ENCODE data around the gene DNAJC7.

The DNAJC7 gene

DNA sequence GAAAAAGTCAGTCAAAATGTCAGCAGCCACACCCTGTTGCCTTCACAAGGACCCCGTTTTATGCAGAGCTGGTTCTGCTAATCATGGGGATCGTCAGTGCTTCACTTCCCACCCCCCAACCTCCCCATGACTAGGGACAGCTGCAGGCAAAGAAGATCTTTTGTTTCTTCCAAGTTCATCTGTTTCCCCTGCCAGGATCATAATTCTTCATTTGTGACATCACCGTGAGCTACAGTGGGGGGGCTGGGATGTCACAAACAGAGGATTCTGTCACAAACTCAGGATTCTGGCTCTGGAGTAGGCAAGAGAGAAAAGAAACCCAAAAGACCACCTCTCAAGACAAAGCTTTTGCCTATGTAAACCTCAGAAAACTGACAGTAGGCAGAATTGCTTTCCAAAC lies 24.7 kb downstream of the DNAJC7 start:
- in situ Hi-C loops (cut with MboI; ENCODE audit: low pct_unique_long_range_greater_than_20kb, low sequenced_read_pairs, unreplicated experiment), result no loop called here
- TF ChIP-seq CTCF (IDR thresholded peaks at IDR 0.05; ENCODE audit: extremely low read depth, insufficient read depth, missing control alignments), result no peak
- DNase-seq (ENCODE audit: low spot score), result no peak

- no peak for DNase-seq (ENCODE audit: low spot score)
- in situ Hi-C loops (cut with MboI; ENCODE audit: low pct_unique_long_range_greater_than_20kb, low sequenced_read_pairs, unreplicated experiment), result no loop called here
- TF ChIP-seq CTCF (IDR thresholded peaks at IDR 0.05; ENCODE audit: extremely low read depth, insufficient read depth, missing control alignments), result no peak
These were observed 27.4 kb downstream of the DNAJC7 start for GRCh38 chr17:41989702-41990419.

GRCh38 chr17:41988418-41988817 lies 28.8 kb downstream of the DNAJC7 start:
- no peak for DNase-seq (ENCODE audit: low spot score)
- in situ Hi-C loops (cut with MboI; ENCODE audit: low pct_unique_long_range_greater_than_20kb, low sequenced_read_pairs, unreplicated experiment), result no loop called here
- TF ChIP-seq CTCF (IDR thresholded peaks at IDR 0.05; ENCODE audit: extremely low read depth, insufficient read depth, missing control alignments), result no peak

- no peak for DNase-seq (ENCODE audit: low spot score)
- TF ChIP-seq CTCF (IDR thresholded peaks at IDR 0.05; ENCODE audit: extremely low read depth, insufficient read depth, missing control alignments), result no peak
- in situ Hi-C loops (cut with MboI; ENCODE audit: low pct_unique_long_range_greater_than_20kb, low sequenced_read_pairs, unreplicated experiment), result no loop called here
These were observed 29.6 kb downstream of the DNAJC7 start for GRCh38 chr17:41987642-41988041.

DNA sequence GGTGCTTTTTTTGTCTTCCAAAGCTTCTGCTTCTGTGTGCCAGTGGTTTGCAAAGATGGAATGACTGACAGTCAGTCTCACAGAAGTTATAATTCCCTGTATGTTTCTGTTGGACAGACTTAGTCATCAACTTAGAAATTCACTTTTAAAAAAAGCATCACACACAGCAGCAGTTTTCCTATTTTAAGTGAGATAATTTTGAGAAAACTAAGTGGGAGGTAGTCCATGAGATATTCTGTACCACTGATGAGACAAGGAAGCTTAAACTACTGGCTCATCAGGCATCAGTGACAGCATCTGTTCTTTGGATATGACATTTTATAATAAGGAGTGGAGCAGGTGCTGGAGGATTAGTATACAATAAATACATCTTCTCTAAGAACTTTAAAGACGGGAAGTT lies 30.6 kb downstream of the DNAJC7 start:
- in situ Hi-C loops (cut with MboI; ENCODE audit: low pct_unique_long_range_greater_than_20kb, low sequenced_read_pairs, unreplicated experiment), result no loop called here
- no peak for TF ChIP-seq CTCF (IDR thresholded peaks at IDR 0.05; ENCODE audit: extremely low read depth, insufficient read depth, missing control alignments)
- DNase-seq (ENCODE audit: low spot score), result no peak

GRCh38 chr17:41985919-41986318 lies 31.3 kb downstream of the DNAJC7 start:
- no peak for DNase-seq (ENCODE audit: low spot score)
- no peak for TF ChIP-seq CTCF (IDR thresholded peaks at IDR 0.05; ENCODE audit: extremely low read depth, insufficient read depth, missing control alignments)
- in situ Hi-C loops (cut with MboI; ENCODE audit: low pct_unique_long_range_greater_than_20kb, low sequenced_read_pairs, unreplicated experiment), result no loop called here

All from GM13977 (cell line).